GM19099 (cell line): ENCODE data around the gene NUP35.

Experiments
- POLR2A ChIP-seq: IDR thresholded peaks from 3 replicates; pipeline ENCODE4 v1.6.1; 2011; ENCODE audit warnings: low read depth; ENCODE audit not compliant: insufficient read length; ENCODE audit errors: extremely low read depth

Gene NUP35

GRCh38 chr2:183124222-183124956 lies at the start of gene NUP35:
Gene NUP35 (plus strand): TSS chr2:183124443. CDS start chr2:183124458, 15 bp downstream.
- TF ChIP-seq POLR2A: peak; percentile 65

- TF ChIP-seq POLR2A: no peak
These were observed 46.1 kb upstream of the NUP35 start for GRCh38 chr2:183078163-183078463.

- peak; percentile 67 for TF ChIP-seq POLR2A
These were observed 45.6 kb upstream of the NUP35 start, which contains the start of gene DUSP19 for GRCh38 chr2:183078464-183079138. Gene DUSP19 (plus strand): TSS chr2:183078747. CDS start chr2:183078934, 187 bp downstream.

GRCh38 chr2:183079139-183079775 lies 45.0 kb upstream of the NUP35 start:
- TF ChIP-seq POLR2A: no peak

GRCh38 chr2:183081911-183082310 lies 42.3 kb upstream of the NUP35 start:
- no peak for TF ChIP-seq POLR2A

GRCh38 chr2:183088061-183088460 lies 36.2 kb upstream of the NUP35 start:
- no peak for TF ChIP-seq POLR2A

GRCh38 chr2:183089192-183089851 lies 34.9 kb upstream of the NUP35 start:
- no peak for TF ChIP-seq POLR2A

GRCh38 chr2:183091318-183091953 lies 32.8 kb upstream of the NUP35 start:
- no peak for TF ChIP-seq POLR2A

GRCh38 chr2:183091954-183092345 lies 32.3 kb upstream of the NUP35 start:
- no peak for TF ChIP-seq POLR2A

- TF ChIP-seq POLR2A: no peak
These were observed 30.2 kb upstream of the NUP35 start for GRCh38 chr2:183093857-183094657.

- TF ChIP-seq POLR2A: no peak
These were observed 18.7 kb upstream of the NUP35 start for GRCh38 chr2:183105402-183106134.

GRCh38 chr2:183112577-183112976 lies 11.7 kb upstream of the NUP35 start:
- no peak for TF ChIP-seq POLR2A

- no peak for TF ChIP-seq POLR2A
These were observed 10.6 kb upstream of the NUP35 start for GRCh38 chr2:183113630-183114029.

GRCh38 chr2:183117226-183117625 lies 7.0 kb upstream of the NUP35 start:
- TF ChIP-seq POLR2A: no peak
